Measurements from ENCODE around the gene RTL10. TPM values are rescaled to one million over a fixed set of nuclear protein-coding genes. Genes with fewer than 3 reads are reported as not detected.

Gene RTL10
- total and polyA plus RNA-seq, 2 of the 13 experiments (the other 11 are each of a cell fraction or from before 2014, with no cell fraction given) = 14.1 to 15.8 TPM

GRCh38 chr22:19826619-19826950, 28.1 kb downstream of the RTL10 start (continued):
- no peak for TF ChIP-seq RBFOX2 (IDR thresholded peaks at IDR 0.05; ENCODE audit: low read depth, low read length)
- no peak for TF ChIP-seq ZNF724P (CRISPR knock-in tag; IDR thresholded peaks at IDR 0.05; ENCODE audit: borderline replicate concordance)
- no peak for TF ChIP-seq ZNF761 (CRISPR knock-in tag; conservative IDR thresholded peaks at IDR 0.05)

- DNase-seq (ENCODE audit: low spot score) (no peak), FAIRE-seq (no peak), ATAC-seq (no peak)
- H3K4me3 ChIP-seq (replicated peaks in 1 of 3; ENCODE audit: insufficient read depth in 1 of 3, low read depth in 2 of 3, low read length in 3 of 3) = no peak overlapping the region
- H3K9ac ChIP-seq (ENCODE audit: insufficient read depth, low read depth, low read length) = no peak overlapping the region
- H3K36me3 ChIP-seq (replicated peaks in 1 of 2; ENCODE audit: control insufficient read depth in 1 of 2, insufficient read depth in 2 of 2, low read length in 2 of 2) = no peaks in the 10 kb centered on the region
- intact Hi-C loops (cut with micrococcal nuclease; ENCODE audit: unreplicated experiment) (no loop called here), in situ Hi-C loops (cut with HindIII; ENCODE audit: extremely low pct_ligation_motif_present, low pct_unique_long_range_greater_than_20kb) (no loop called here)
- no peaks in the 10 kb centered on the region for H3K27me3 ChIP-seq (ENCODE audit: control insufficient read depth in 1 of 2, insufficient read depth in 2 of 2, low read length in 2 of 2)
- H4K20me1 ChIP-seq (ENCODE audit: insufficient read depth, low read length) = no peaks in the 10 kb centered on the region
- WGBS (ENCODE audit: low lambda C conversion rate) = 96% methylated on average over 7 of the region's 7 CpGs
- POLR2A ChIA-PET = interaction anchor here (1.0 kb wide), 1 partner anchor 14 kb away, joined by 3 read pairs; no protein-coding TSS in a partner anchor
- TF ChIP-seq NFKBIZ (CRISPR knock-in tag; IDR thresholded peaks at IDR 0.05) (no peak), TCF7L2 (IDR thresholded peaks at IDR 0.05; ENCODE audit: low read depth, low read length) (no peak), ZNF737 (CRISPR knock-in tag; IDR thresholded peaks at IDR 0.05; ENCODE audit: borderline replicate concordance) (no peak), MLLT10 (CRISPR knock-in tag; IDR thresholded peaks at IDR 0.05) (no peak), ZNF570 (CRISPR knock-in tag; IDR thresholded peaks at IDR 0.05; ENCODE audit: borderline replicate concordance) (no peak)
- TF ChIP-seq, protein P1, sequence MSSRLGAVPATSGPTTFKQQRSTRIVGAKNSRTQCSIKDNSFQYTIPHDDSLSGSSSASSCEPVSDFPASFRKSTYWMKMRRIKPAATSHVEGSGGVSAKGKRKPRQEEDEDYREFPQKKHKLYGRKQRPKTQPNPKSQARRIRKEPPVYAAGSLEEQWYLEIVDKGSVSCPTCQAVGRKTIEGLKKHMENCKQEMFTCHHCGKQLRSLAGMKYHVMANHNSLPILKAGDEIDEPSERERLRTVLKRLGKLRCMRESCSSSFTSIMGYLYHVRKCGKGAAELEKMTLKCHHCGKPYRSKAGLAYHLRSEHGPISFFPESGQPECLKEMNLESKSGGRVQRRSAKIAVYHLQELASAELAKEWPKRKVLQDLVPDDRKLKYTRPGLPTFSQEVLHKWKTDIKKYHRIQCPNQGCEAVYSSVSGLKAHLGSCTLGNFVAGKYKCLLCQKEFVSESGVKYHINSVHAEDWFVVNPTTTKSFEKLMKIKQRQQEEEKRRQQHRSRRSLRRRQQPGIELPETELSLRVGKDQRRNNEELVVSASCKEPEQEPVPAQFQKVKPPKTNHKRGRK (CRISPR knock-in tag; IDR thresholded peaks at IDR 0.05) = no peak
- TF ChIP-seq, protein P2, sequence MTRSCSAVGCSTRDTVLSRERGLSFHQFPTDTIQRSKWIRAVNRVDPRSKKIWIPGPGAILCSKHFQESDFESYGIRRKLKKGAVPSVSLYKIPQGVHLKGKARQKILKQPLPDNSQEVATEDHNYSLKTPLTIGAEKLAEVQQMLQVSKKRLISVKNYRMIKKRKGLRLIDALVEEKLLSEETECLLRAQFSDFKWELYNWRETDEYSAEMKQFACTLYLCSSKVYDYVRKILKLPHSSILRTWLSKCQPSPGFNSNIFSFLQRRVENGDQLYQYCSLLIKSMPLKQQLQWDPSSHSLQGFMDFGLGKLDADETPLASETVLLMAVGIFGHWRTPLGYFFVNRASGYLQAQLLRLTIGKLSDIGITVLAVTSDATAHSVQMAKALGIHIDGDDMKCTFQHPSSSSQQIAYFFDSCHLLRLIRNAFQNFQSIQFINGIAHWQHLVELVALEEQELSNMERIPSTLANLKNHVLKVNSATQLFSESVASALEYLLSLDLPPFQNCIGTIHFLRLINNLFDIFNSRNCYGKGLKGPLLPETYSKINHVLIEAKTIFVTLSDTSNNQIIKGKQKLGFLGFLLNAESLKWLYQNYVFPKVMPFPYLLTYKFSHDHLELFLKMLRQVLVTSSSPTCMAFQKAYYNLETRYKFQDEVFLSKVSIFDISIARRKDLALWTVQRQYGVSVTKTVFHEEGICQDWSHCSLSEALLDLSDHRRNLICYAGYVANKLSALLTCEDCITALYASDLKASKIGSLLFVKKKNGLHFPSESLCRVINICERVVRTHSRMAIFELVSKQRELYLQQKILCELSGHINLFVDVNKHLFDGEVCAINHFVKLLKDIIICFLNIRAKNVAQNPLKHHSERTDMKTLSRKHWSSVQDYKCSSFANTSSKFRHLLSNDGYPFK (CRISPR knock-in tag; IDR thresholded peaks at IDR 0.05; ENCODE audit: borderline replicate concordance) = no peak
- BruUV-seq (replicated peaks) = no TSS peak
- H2AFZ ChIP-seq (ENCODE audit: low read length) = no peak overlapping the region
- peaks cover 48% of the 10 kb centered on the region for H3K4me1 ChIP-seq (ENCODE audit: insufficient read depth, low read length)
- no peak overlapping the region for H3K27ac ChIP-seq (ENCODE audit: extremely low read length, insufficient read depth, low read length)
- H3K4me2 ChIP-seq (ENCODE audit: low read depth, low read length) = no peak overlapping the region
- CTCF ChIA-PET (ENCODE audit: low intra/inter-chr PET ratio, low total read pairs) = no interaction called here
- no peaks in the 10 kb centered on the region for H3K9me3 ChIP-seq (ENCODE audit: low read length)
- no peaks in the 10 kb centered on the region for H3K79me2 ChIP-seq (ENCODE audit: insufficient read depth, low read length)
Observed at GRCh38 chr22:19825904-19826618, 28.6 kb downstream of the RTL10 start.

All from HepG2 (cell line).